ENCODE measurements around the gene HSD17B8. TPM values are rescaled to one million over a fixed set of nuclear protein-coding genes. Genes with fewer than 3 reads are reported as not detected.
A peak's percentile ranks its signal among the peaks of the same experiment; 100 is the strongest.

The HSD17B8 gene
- total RNA-seq, 1 donor from 2014 or later, result 9.7 TPM

GRCh38 chr6:33171880-33172687, 32.4 kb upstream of the HSD17B8 start:
- no peak for DNase-seq

GRCh38 chr6:33172688-33173534, 31.5 kb upstream of the HSD17B8 start:
- DNase-seq, result peak; percentile 52

GRCh38 chr6:33173535-33174180, 30.8 kb upstream of the HSD17B8 start:
- DNase-seq, result no peak

GRCh38 chr6:33174784-33175183, 29.7 kb upstream of the HSD17B8 start:
- DNase-seq, result no peak

GRCh38 chr6:33175436-33176069, 28.9 kb upstream of the HSD17B8 start:
- DNase-seq, result no peak

- DNase-seq, result no peak
Observed at GRCh38 chr6:33176906-33177305, 27.5 kb upstream of the HSD17B8 start.

GRCh38 chr6:33177552-33178446, 26.7 kb upstream of the HSD17B8 start:
- DNase-seq, result no peak

GRCh38 chr6:33178755-33179475, 25.5 kb upstream of the HSD17B8 start:
- DNase-seq, result no peak

GRCh38 chr6:33181141-33181540, 23.3 kb upstream of the HSD17B8 start:
- no peak for DNase-seq

GRCh38 chr6:33183071-33183683, 21.3 kb upstream of the HSD17B8 start:
- DNase-seq, result no peak

GRCh38 chr6:33185190-33185589, 19.3 kb upstream of the HSD17B8 start:
- no peak for DNase-seq

GRCh38 chr6:33185654-33186187, 18.7 kb upstream of the HSD17B8 start:
- no peak for DNase-seq

GRCh38 chr6:33187809-33188208, 16.6 kb upstream of the HSD17B8 start:
- no peak for DNase-seq

- no peak for DNase-seq
Observed at GRCh38 chr6:33189164-33189563, 15.3 kb upstream of the HSD17B8 start.

- DNase-seq, result no peak
Observed at GRCh38 chr6:33189625-33190448, 14.6 kb upstream of the HSD17B8 start.

- no peak for DNase-seq
Observed at GRCh38 chr6:33190504-33191107, 13.8 kb upstream of the HSD17B8 start.

- DNase-seq, result no peak
Observed at GRCh38 chr6:33191383-33192104, 12.9 kb upstream of the HSD17B8 start.

- no peak for DNase-seq
Observed at GRCh38 chr6:33192105-33192646, 12.3 kb upstream of the HSD17B8 start, which contains the start of gene COL11A2. TSS of gene COL11A2 (minus strand) at chr6:33192467. CDS start at chr6:33192240, 227 bp downstream.
